ENCODE data around the gene CHRM5. TPM values are rescaled to one million over a fixed set of nuclear protein-coding genes. Genes with fewer than 3 reads are reported as not detected.

Gene CHRM5
- total RNA-seq, 6 experiments from 2014 or later, result not detected

DNA sequence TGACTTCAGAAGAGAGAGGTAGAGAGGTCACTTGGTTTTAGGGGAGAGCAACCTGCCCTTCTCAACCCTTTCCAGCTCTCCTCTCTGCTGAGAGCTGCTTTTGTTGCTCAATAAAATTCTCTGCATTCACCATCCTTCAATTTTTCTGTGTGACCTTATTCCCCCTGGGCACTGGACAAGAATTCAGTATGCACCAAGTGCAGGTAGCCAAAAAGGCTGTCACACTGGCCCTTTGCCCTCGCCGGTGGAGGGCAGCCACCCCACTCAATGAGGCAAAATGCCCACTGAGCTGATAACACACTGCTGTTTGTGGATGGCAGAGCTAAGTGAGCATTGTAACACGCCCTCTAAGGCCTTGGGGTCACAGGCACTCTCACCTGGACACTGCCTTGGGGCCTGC, 146.4 kb downstream of the CHRM5 start:
- peaks cover 0 to 12% (median 0%) of the 10 kb centered on the region in 4 donors for H3K4me1 ChIP-seq
- H3K27ac ChIP-seq, result no peak overlapping the region
- no peaks in the 10 kb centered on the region for H3K36me3 ChIP-seq
- DNase-seq (peak; percentile 67 to 82 (median 81)), ATAC-seq (peak; percentile 84 to 92 (median 89))
- WGBS (ENCODE audit: insufficient coverage, low coverage, low lambda C conversion rate, missing lambda C conversion rate), result 53% methylated on average over 2 of the region's 3 CpGs
- no peaks in the 10 kb centered on the region for H3K9me3 ChIP-seq
- H3K4me3 ChIP-seq, result no peak overlapping the region
- TF ChIP-seq POLR2A (IDR thresholded peaks at IDR 0.05) (no peak), CTCF (IDR thresholded peaks at IDR 0.05) (peak in 1 of 4 donors; percentile 10)
- intact Hi-C loops (cut with DNase I), result no loop called here
- H3K27me3 ChIP-seq, result no peaks in the 10 kb centered on the region

GRCh38 chr15:34116620-34117019, 148.3 kb downstream of the CHRM5 start:
- Histone ChIP-seq H3K27ac (no peak overlapping the region), H3K4me1 (peaks cover 0 to 12% (median 0%) of the 10 kb centered on the region in 4 donors), H3K36me3 (no peaks in the 10 kb centered on the region), H3K27me3 (no peaks in the 10 kb centered on the region), H3K9me3 (no peaks in the 10 kb centered on the region), H3K4me3 (no peak overlapping the region)
- no peak for TF ChIP-seq CTCF (IDR thresholded peaks at IDR 0.05)
- no peak for TF ChIP-seq POLR2A (IDR thresholded peaks at IDR 0.05)
- no peak for DNase-seq
- WGBS (ENCODE audit: insufficient coverage, low coverage, low lambda C conversion rate, missing lambda C conversion rate), result 62% methylated on average over 2 of the region's 2 CpGs
- intact Hi-C loops (cut with DNase I), result no loop called here
- ATAC-seq, result no peak

Other genes with a start within 250 kb of the CHRM5 start
- 10 to 100 TPM in 3 of 6 experiments, 1 to 10 TPM in 3; 8.2 to 10.2 (median 9.4) TPM for gene AVEN, start 70.7 kb downstream of the CHRM5 start, total RNA-seq
- gene EMC7, start 133.4 kb downstream of the CHRM5 start, total RNA-seq, result 10 to 100 TPM; 30.4 to 49.4 (median 41.6) TPM
- gene PGBD4, start 133.6 kb downstream of the CHRM5 start, total RNA-seq, result under 1 TPM; 0.56 to 0.98 (median 0.83) TPM
- gene KATNBL1, start 241.6 kb downstream of the CHRM5 start, total RNA-seq, result 10 to 100 TPM; 12.4 to 22.4 (median 17.6) TPM